H1 (cell line): ENCODE data around the gene FGR. TPM values are rescaled to one million over a fixed set of nuclear protein-coding genes. Genes with fewer than 3 reads are reported as not detected.

ENCODE experiments used
- CTCF ChIA-PET: fragments of 300-600 bp; sonication (Branson Sonifier 250); formaldehyde crosslinking; loops from one replicate; lab custom pipeline; 2021; ENCODE audit not compliant: partially characterized antibody; lab: Charles Lee
- POLR2A ChIA-PET: fragments of 300-600 bp; sonication (Branson Sonifier 250); formaldehyde crosslinking; loops from one replicate; lab custom pipeline; 2021; ENCODE audit warnings: inconsistent platforms; ENCODE audit not compliant: partially characterized antibody; lab: Charles Lee
- DNase-seq, 2 experiments: peaks; one replicate each; pipeline versions ENCODE4 v3.0.0 to v3.0.0-alpha.2; 2010 to 2022; ENCODE audit warnings: low spot score in 2 of 2, low read depth in 1 of 2, mixed read lengths in 1 of 2
- FAIRE-seq: peaks from 2 replicates; lab custom pipeline; 2011; peaks lifted over from hg19 to GRCh38; lab: Jason Lieb, UNC
- H2AFZ ChIP-seq: 2 replicates; pipeline ENCODE4 v1.8.1; 2012; ENCODE audit warnings: low read length, inconsistent platforms
- H2AK5ac ChIP-seq: 2 replicates; pipeline ENCODE4 v1.6.1; 2013; ENCODE audit warnings: low read depth, low read length
- H2BK120ac ChIP-seq: replicated peaks from 2 replicates; pipeline ENCODE3; 2013; ENCODE audit warnings: low read depth, low read length, inconsistent platforms
- H2BK12ac ChIP-seq: 2 replicates; pipeline ENCODE4 v1.6.1; 2013; ENCODE audit warnings: low read depth, low read length
- H2BK15ac ChIP-seq: 2 replicates; pipeline ENCODE4 v1.6.1; 2013; ENCODE audit warnings: low read length
- H2BK20ac ChIP-seq: 2 replicates; pipeline ENCODE4 v1.6.1; 2013; ENCODE audit warnings: low read length
- H2BK5ac ChIP-seq: 2 replicates; pipeline ENCODE4 v1.6.1; 2013; ENCODE audit warnings: low read depth, low read length
- H3K14ac ChIP-seq: 2 replicates; pipeline ENCODE4 v1.6.1; 2013; ENCODE audit warnings: inconsistent platforms; ENCODE audit not compliant: insufficient read length
- H3K18ac ChIP-seq: 2 replicates; pipeline ENCODE4 v1.6.1; 2013; ENCODE audit warnings: low read length; ENCODE audit errors: extremely low read depth
- H3K23ac ChIP-seq: 2 replicates; pipeline ENCODE4 v1.6.1; 2013; ENCODE audit warnings: inconsistent platforms; ENCODE audit not compliant: insufficient read length
- H3K23me2 ChIP-seq: 2 replicates; pipeline ENCODE4 v1.6.1; 2013; ENCODE audit warnings: low read depth, low read length
- H3K27ac ChIP-seq: 2 replicates; pipeline ENCODE4 v1.6.1; 2011; ENCODE audit warnings: low read depth, low read length, inconsistent platforms
- H3K27me3 ChIP-seq, 4 experiments: replicated peaks in 1 of 4; 1 replicate in 1 of 4; 2 replicates in 3 of 4; pipeline versions ENCODE4 v1.6.1 to v1.8.1; 2011 to 2013; ENCODE audit warnings: low read length in 3 of 4, mild to moderate bottlenecking in 3 of 4, inconsistent platforms in 2 of 4, mixed read lengths in 2 of 4, moderate library complexity in 1 of 4; ENCODE audit not compliant: control insufficient read depth in 3 of 4, insufficient read depth in 3 of 4; ENCODE audit errors: extremely low read depth in 1 of 4
- H3K36me3 ChIP-seq, 4 experiments: 2 replicates each; pipeline versions ENCODE4 v1.6.1 to v1.8.1; 2011 to 2013; ENCODE audit warnings: mild to moderate bottlenecking in 4 of 4, low read length in 3 of 4, moderate library complexity in 2 of 4, control low read depth in 1 of 4, inconsistent platforms in 1 of 4; ENCODE audit not compliant: insufficient read depth in 4 of 4, control insufficient read depth in 2 of 4
- H3K4ac ChIP-seq: replicated peaks from 2 replicates; pipeline ENCODE3; 2013; ENCODE audit warnings: low read length, low read depth, mixed read lengths, inconsistent platforms; ENCODE audit not compliant: insufficient read length
- H3K4me1 ChIP-seq, 4 experiments: replicated peaks in 1 of 4; 1 replicate in 1 of 4; 2 replicates in 3 of 4; pipeline versions ENCODE4 v1.6.1 to v1.8.1; 2011 to 2013; ENCODE audit warnings: low read length in 3 of 4, inconsistent platforms in 2 of 4, mixed read lengths in 1 of 4; ENCODE audit not compliant: insufficient read depth in 4 of 4, control insufficient read depth in 3 of 4
- H3K4me2 ChIP-seq, 2 experiments: 2 replicates each; pipeline versions ENCODE4 v1.6.1 to v1.8.1; 2011 to 2013; ENCODE audit warnings: low read depth in 2 of 2, low read length in 2 of 2, control low read depth in 1 of 2, inconsistent platforms in 1 of 2, mild to moderate bottlenecking in 1 of 2; ENCODE audit not compliant: insufficient read depth in 1 of 2
- H3K4me3 ChIP-seq, 4 experiments: fragments of 200-600, 300-600 bp in 1 of 4; sonication (generic), shearing (Covaris generic), sonication (Bioruptor Twin) in 1 of 4; 2 replicates each; pipeline versions ENCODE4 v1.5.1 to v1.8.1; 2011 to 2016; ENCODE audit warnings: low read length in 4 of 4, low read depth in 3 of 4, control low read depth in 2 of 4, inconsistent platforms in 2 of 4, mild to moderate bottlenecking in 2 of 4, mixed read lengths in 1 of 4, moderate library complexity in 1 of 4; ENCODE audit not compliant: insufficient read depth in 2 of 4; ENCODE audit errors: extremely low read depth in 1 of 4
- H3K56ac ChIP-seq: replicated peaks from 2 replicates; pipeline ENCODE3; 2013; ENCODE audit warnings: low read depth, mild to moderate bottlenecking, mixed read lengths, low read length, inconsistent platforms; ENCODE audit not compliant: insufficient read length
- H3K79me1 ChIP-seq: 2 replicates; pipeline ENCODE4 v1.6.1; 2013; ENCODE audit warnings: low read depth, low read length, control low read depth
- H3K79me2 ChIP-seq, 2 experiments: 2 replicates each; pipeline versions ENCODE4 v1.6.1 to v1.8.1; 2012 to 2013; ENCODE audit warnings: low read length in 2 of 2, mild to moderate bottlenecking in 2 of 2, inconsistent platforms in 1 of 2; ENCODE audit not compliant: insufficient read depth in 2 of 2, control insufficient read depth in 1 of 2
- H3K9ac ChIP-seq, 4 experiments: replicated peaks in 1 of 4; 1 replicate in 1 of 4; 2 replicates in 3 of 4; pipeline versions ENCODE4 v1.6.1 to v1.8.1; 2011 to 2013; ENCODE audit warnings: low read depth in 3 of 4, low read length in 3 of 4, control low read depth in 2 of 4, mild to moderate bottlenecking in 2 of 4, moderate library complexity in 2 of 4, inconsistent platforms in 1 of 4; ENCODE audit errors: extremely low read depth in 1 of 4
- H3K9me3 ChIP-seq, 2 experiments: 2 replicates each; pipeline versions ENCODE4 v1.6.1 to v1.8.1; 2012 to 2013; ENCODE audit warnings: mild to moderate bottlenecking in 2 of 2, moderate library complexity in 2 of 2, control low read depth in 1 of 2, inconsistent platforms in 1 of 2, low read depth in 1 of 2, low read length in 1 of 2, mixed read lengths in 1 of 2; ENCODE audit not compliant: insufficient read depth in 2 of 2
- H4K20me1 ChIP-seq, 2 experiments: replicated peaks in 1 of 2; 2 replicates each; pipeline versions ENCODE3 to v1.8.1; 2011 to 2013; ENCODE audit warnings: inconsistent platforms in 2 of 2, low read length in 2 of 2, mild to moderate bottlenecking in 1 of 2; ENCODE audit not compliant: insufficient read depth in 2 of 2, control insufficient read depth in 1 of 2
- H4K5ac ChIP-seq: 2 replicates; pipeline ENCODE4 v1.6.1; 2013; ENCODE audit warnings: low read length, low read depth, mixed read lengths, inconsistent platforms; ENCODE audit not compliant: insufficient read length
- H4K8ac ChIP-seq: 2 replicates; pipeline ENCODE4 v1.8.0; 2013; ENCODE audit warnings: mild to moderate bottlenecking, moderate library complexity, low read length, inconsistent platforms; ENCODE audit not compliant: insufficient read depth; ENCODE audit errors: extremely low read depth
- H4K91ac ChIP-seq: replicated peaks from 2 replicates; pipeline ENCODE3; 2013; ENCODE audit warnings: low read length, mixed read lengths, inconsistent platforms; ENCODE audit not compliant: insufficient read length
- BRCA1 ChIP-seq: IDR thresholded peaks from 2 replicates; pipeline ENCODE4 v1.6.1; 2012; ENCODE audit warnings: low read depth, low read length, improper control_type of control experiment
- CBX5 ChIP-seq: fragments of 300-800, 300-1000 bp; sonication (generic); IDR thresholded peaks from 2 replicates; pipeline ENCODE4 v1.7.1; 2016; ENCODE audit warnings: antibody characterized with exemption, low read length, low read depth
- CHD1 ChIP-seq: IDR thresholded peaks from 2 replicates; pipeline ENCODE4 v1.6.1; 2012; ENCODE audit warnings: low read depth, low read length, improper control_type of control experiment
- GABPA ChIP-seq: IDR thresholded peaks from 2 replicates; pipeline ENCODE4 v1.6.1; 2011; ENCODE audit warnings: mild to moderate bottlenecking, low read length, moderate library complexity, borderline replicate concordance; ENCODE audit not compliant: insufficient read depth
- SAP30 ChIP-seq: fragments of 300-600 bp; sonication (generic); IDR thresholded peaks from 2 replicates; pipeline ENCODE4 v1.7.1; 2012; ENCODE audit warnings: low read length, moderate library complexity, mild to moderate bottlenecking, inconsistent platforms; ENCODE audit not compliant: insufficient read depth, insufficient replicate concordance
- SIN3A ChIP-seq, 2 experiments: IDR thresholded peaks in 1 of 2; conservative IDR thresholded peaks in 1 of 2; 2 replicates each; pipeline ENCODE4 v1.6.1; 2011 to 2012; ENCODE audit warnings: low read length in 2 of 2, improper control_type of control experiment in 1 of 2, low read depth in 1 of 2, mild to moderate bottlenecking in 1 of 2
- SIX5 ChIP-seq: IDR thresholded peaks from 2 replicates; pipeline ENCODE4 v1.6.1; 2011; ENCODE audit warnings: mild to moderate bottlenecking, low read depth, low read length
- WGBS, 2 experiments: shearing (Covaris generic) in 1 of 2; methylation state at CpG; one replicate each; pipeline versions ENCODE4 v1.1.6 to v1.1.7; 2013 to 2015; ENCODE audit warnings: low lambda C conversion rate in 2 of 2, mixed read lengths in 2 of 2, inconsistent platforms in 1 of 2, low coverage in 1 of 2, missing lambda C conversion rate in 1 of 2; ENCODE audit not compliant: insufficient replicate concordance in 2 of 2, insufficient coverage in 1 of 2, insufficient read length in 1 of 2; ENCODE audit errors: extremely low coverage in 1 of 2, missing lambda C conversion rate in 1 of 2; 5-methylcytosine and 5-hydroxymethylcytosine counted together
- polyA plus RNA-seq, 7 experiments: library from polyadenylated mRNA; depleted of rRNA in 3 of 7; stranded (reverse) in 5 of 7; unstranded in 2 of 7; fragments of >200 nt in 5 of 7; fragments of 200-250 nt in 2 of 7; gene quantifications; 1 replicate in 5 of 7; 2 replicates in 1 of 7; 4 replicates in 1 of 7; pipeline versions ENCODE4 v1.2.1 to v1.2.3, GENCODE V29; 2011 to 2013; ENCODE audit warnings: missing spikeins in 2 of 7, mixed read lengths in 2 of 7
- total RNA-seq: library from RNA; stranded (reverse); fragmentation: NEBNext Ultra II Directional; extraction: Animal tissue kit (Norgen Biotek cat#: 25700); gene quantifications from 2 replicates; pipeline ENCODE4 v1.2.1, GENCODE V29; 2021

Gene FGR
- total and polyA plus RNA-seq, 2 of the 8 experiments (the other 6 are each of a cell fraction or from before 2014, with no cell fraction given), result 0.22 to 0.95 TPM

DNA sequence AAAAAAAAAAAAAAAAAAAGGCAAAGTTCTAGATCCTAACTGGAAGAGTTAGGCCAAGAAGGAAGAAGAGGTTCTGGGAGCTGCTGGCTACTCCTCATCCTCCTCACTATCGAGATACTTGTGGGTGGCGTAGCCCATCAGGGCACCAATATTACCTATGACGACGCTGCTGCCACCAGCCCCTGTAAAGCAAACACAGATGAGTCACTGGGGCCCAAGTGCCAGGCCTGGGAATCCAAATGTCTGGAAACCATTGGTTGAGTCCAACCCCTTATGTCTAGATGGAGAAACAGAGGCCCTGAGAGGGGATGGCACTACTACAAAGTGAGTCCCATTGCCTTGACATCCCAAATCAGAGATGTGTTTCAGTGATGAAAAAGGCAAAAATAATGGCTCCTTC lies 31.3 kb upstream of the FGR start:
- H2BK12ac ChIP-seq, result no peak overlapping the region
- peaks cover 0 to 7% (median 4%) of the 10 kb centered on the region in 4 experiments; a peak in 2 of 7 replicates for H3K27me3 ChIP-seq
- H3K4ac ChIP-seq, result no peak overlapping the region
- POLR2A ChIA-PET, result interaction anchor here (1.2 kb wide), 1 partner anchor 112 kb away, joined by 4 read pairs; no protein-coding TSS in a partner anchor
- no peak overlapping the region for H2BK5ac ChIP-seq
- no peaks in the 10 kb centered on the region for H3K36me3 ChIP-seq
- H4K20me1 ChIP-seq, result no peaks in the 10 kb centered on the region
- H2AFZ ChIP-seq, result no peak overlapping the region
- no peak for FAIRE-seq
- no peak for TF ChIP-seq CBX5
- no peak for TF ChIP-seq GABPA
- no peak for TF ChIP-seq BRCA1
- TF ChIP-seq SIN3A (conservative IDR thresholded peaks at IDR 0.05 in 1 of 2, IDR thresholded peaks at IDR 0.05 in 1 of 2; ENCODE audit: low read depth in 1 of 2, low read length in 2 of 2), result no peak
- TF ChIP-seq CHD1, result no peak
- TF ChIP-seq SIX5, result no peak
- TF ChIP-seq SAP30, result no peak
- no peaks in the 10 kb centered on the region for H3K79me2 ChIP-seq
- H3K9me3 ChIP-seq, result no peaks in the 10 kb centered on the region
- no peak overlapping the region for H4K5ac ChIP-seq
- H3K9ac ChIP-seq, result no peak overlapping the region
- peaks cover 0 to 9% (median 7%) of the 10 kb centered on the region in 4 experiments; a peak in 5 of 7 replicates for H3K4me1 ChIP-seq
- no peak overlapping the region for H3K18ac ChIP-seq
- CTCF ChIA-PET, result interaction anchor here (0.5 to 13.1 kb wide), 5 partner anchors 16 to 267 kb away, joined by 3 to 472 read pairs (median 4); partner anchors contain the start of genes AHDC1 and STX12
- H2AK5ac ChIP-seq, result no peak overlapping the region
- H4K91ac ChIP-seq, result no peak overlapping the region
- H3K23me2 ChIP-seq, result peaks cover 2% of the 10 kb centered on the region; the same call in 1 of the 2 replicates
- H3K79me1 ChIP-seq, result no peaks in the 10 kb centered on the region
- H3K56ac ChIP-seq, result no peak overlapping the region
- no peak overlapping the region for H3K23ac ChIP-seq
- no peak overlapping the region for H2BK120ac ChIP-seq
- no peak overlapping the region for H2BK15ac ChIP-seq
- no peak overlapping the region for H3K14ac ChIP-seq
- H4K8ac ChIP-seq, result no peak overlapping the region
- H2BK20ac ChIP-seq, result no peak overlapping the region
- no peak overlapping the region for H3K4me3 ChIP-seq
- no peak overlapping the region for H3K27ac ChIP-seq
- no peak for DNase-seq
- H3K4me2 ChIP-seq, result no peak overlapping the region
- 95% methylated on average over 4 of the region's 4 CpGs; no CpG with 5 or more reads in 1 of the 2 experiments for WGBS, 2 experiments
